OCI-LY7 (cell line): Measurements from ENCODE around the gene OR1I1.

Experiments used
- EZH2phosphoT487 ChIP-seq: fragments of 200-600 bp; sonication (generic); IDR thresholded peaks from 2 replicates; pipeline ENCODE4 v1.6.1; 2018; ENCODE audit warnings: low read depth, borderline replicate concordance, mild to moderate bottlenecking, mixed run types, antibody characterized with exemption, low read length, moderate library complexity, mixed read lengths
- TF ChIP-seq, protein P1 (sequence below): fragments of 200-600 bp; sonication (generic); conservative IDR thresholded peaks from 2 replicates; pipeline ENCODE4 v1.5.1; 2014; ENCODE audit warnings: mild to moderate bottlenecking, antibody characterized with exemption, low read length, moderate library complexity, mixed read lengths

DNA sequence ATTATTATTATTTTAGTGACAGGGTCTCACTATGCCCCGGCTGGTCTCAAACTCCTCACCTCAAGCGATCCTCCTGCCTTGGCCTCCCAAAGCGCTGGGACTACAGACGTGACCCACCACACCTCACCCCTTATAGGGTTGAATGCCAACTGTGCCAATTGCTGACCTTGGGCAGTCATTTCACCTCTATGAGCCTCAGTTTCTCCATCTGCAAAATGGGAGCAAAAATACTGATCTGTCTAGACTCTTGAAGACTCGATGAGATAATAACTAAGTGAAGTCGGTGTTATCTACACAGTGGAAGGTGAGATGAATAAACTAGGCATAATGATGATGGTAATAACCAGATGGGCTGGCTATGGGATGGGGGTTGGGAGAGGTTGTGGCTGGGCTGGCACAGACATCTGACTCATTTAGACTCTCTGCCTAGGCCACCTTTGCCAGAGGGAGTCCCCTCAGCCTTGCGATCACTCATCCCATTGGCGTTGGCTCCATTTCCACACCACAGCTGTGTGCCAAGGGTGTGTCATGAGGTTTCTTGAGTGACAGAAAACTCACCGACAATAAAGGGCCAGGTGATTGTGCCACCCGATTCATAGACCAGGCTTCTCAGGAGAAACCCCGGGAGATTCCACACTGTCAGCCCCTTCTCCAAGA, 33.0 kb upstream of the OR1I1 start, which contains the start of gene CASP14:
- TF ChIP-seq, protein P1, sequence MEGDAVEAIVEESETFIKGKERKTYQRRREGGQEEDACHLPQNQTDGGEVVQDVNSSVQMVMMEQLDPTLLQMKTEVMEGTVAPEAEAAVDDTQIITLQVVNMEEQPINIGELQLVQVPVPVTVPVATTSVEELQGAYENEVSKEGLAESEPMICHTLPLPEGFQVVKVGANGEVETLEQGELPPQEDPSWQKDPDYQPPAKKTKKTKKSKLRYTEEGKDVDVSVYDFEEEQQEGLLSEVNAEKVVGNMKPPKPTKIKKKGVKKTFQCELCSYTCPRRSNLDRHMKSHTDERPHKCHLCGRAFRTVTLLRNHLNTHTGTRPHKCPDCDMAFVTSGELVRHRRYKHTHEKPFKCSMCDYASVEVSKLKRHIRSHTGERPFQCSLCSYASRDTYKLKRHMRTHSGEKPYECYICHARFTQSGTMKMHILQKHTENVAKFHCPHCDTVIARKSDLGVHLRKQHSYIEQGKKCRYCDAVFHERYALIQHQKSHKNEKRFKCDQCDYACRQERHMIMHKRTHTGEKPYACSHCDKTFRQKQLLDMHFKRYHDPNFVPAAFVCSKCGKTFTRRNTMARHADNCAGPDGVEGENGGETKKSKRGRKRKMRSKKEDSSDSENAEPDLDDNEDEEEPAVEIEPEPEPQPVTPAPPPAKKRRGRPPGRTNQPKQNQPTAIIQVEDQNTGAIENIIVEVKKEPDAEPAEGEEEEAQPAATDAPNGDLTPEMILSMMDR = no peak
- no peak for TF ChIP-seq EZH2phosphoT487
